K562 (cell line): ENCODE data around the gene ABCC1. TPM values are rescaled to one million over a fixed set of nuclear protein-coding genes. Genes with fewer than 3 reads are reported as not detected.

ENCODE experiments used
- polyA plus RNA-seq, 8 experiments: library from polyadenylated mRNA; depleted of rRNA in 4 of 8; stranded (reverse) in 5 of 8; unstranded in 3 of 8; fragments of >200 nt; fragmentation: Nextera tagmentation in 2 of 8; fragmentation: Illumina TruSeq in 1 of 8; extraction: Ambion mirVana in 2 of 8; extraction: Trizol in 1 of 8; gene quantifications; 2 replicates each; pipeline versions ENCODE4 v1.2.1 to v1.2.3, GENCODE V29; 2011 to 2014; ENCODE audit warnings: inconsistent platforms in 1 of 8, missing spikeins in 1 of 8
- total RNA-seq, 7 experiments: library from RNA; depleted of rRNA in 6 of 7; stranded (reverse); fragments of >200 nt in 6 of 7; fragmentation: Illumina TruSeq in 2 of 7; extraction: Trizol in 2 of 7; gene quantifications; 2 replicates each; pipeline versions ENCODE4 v1.2.1 to v1.2.3, GENCODE V29; 2011 to 2021; ENCODE audit warnings: low replicate concordance in 1 of 7
- TF ChIP-seq, protein P1 (sequence below): fragments of 250-450 bp; sonication (Bioruptor Pico); IDR thresholded peaks from 2 replicates; pipeline ENCODE4 v1.8.0; 2022; ENCODE audit warnings: moderate library complexity, mild to moderate bottlenecking, inconsistent platforms
- TF ChIP-seq, protein P2 (sequence below): fragments of 450-650 bp; IDR thresholded peaks from 2 replicates; pipeline ENCODE4 v1.6.1; 2016; ENCODE audit warnings: mild to moderate bottlenecking, moderate library complexity

The ABCC1 gene
- total and polyA plus RNA-seq, 9 of the 15 experiments (the other 6 are each of a cell fraction or from before 2014, with no cell fraction given) = 3.9 to 41.6 (median 10.0) TPM

DNA sequence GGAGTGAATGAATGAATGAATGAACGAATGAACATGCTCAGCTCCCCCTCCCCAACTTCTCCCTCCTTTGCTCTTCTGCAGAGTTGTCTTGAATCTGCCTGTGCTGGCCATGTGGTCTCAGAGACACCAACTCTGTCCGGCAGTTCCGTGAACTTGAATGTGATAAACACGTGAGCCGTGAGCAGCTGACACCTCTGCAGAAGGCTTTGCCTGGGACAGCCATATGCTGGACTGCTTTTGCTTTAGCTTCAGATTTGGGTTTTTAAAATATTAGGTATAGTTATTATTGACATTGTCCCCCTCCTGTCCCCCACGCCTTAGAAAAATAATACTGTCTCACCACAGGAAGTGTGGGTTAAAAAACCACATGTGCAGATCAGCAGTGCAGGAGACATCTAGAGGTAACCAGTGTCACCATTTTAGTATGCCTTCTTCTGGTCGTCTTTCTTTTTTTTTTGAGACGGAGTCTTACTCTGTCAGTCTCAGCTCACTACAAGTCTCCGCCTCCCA is 83.8 kb downstream of the ABCC1 start (continued):
- TF ChIP-seq, protein P1, sequence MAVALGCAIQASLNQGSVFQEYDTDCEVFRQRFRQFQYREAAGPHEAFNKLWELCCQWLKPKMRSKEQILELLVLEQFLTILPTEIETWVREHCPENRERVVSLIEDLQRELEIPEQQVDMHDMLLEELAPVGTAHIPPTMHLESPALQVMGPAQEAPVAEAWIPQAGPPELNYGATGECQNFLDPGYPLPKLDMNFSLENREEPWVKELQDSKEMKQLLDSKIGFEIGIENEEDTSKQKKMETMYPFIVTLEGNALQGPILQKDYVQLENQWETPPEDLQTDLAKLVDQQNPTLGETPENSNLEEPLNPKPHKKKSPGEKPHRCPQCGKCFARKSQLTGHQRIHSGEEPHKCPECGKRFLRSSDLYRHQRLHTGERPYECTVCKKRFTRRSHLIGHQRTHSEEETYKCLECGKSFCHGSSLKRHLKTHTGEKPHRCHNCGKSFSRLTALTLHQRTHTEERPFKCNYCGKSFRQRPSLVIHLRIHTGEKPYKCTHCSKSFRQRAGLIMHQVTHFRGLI (CRISPR knock-in tag) = peak; percentile 7; the same call in 1 of the 2 replicates
- TF ChIP-seq, protein P2, sequence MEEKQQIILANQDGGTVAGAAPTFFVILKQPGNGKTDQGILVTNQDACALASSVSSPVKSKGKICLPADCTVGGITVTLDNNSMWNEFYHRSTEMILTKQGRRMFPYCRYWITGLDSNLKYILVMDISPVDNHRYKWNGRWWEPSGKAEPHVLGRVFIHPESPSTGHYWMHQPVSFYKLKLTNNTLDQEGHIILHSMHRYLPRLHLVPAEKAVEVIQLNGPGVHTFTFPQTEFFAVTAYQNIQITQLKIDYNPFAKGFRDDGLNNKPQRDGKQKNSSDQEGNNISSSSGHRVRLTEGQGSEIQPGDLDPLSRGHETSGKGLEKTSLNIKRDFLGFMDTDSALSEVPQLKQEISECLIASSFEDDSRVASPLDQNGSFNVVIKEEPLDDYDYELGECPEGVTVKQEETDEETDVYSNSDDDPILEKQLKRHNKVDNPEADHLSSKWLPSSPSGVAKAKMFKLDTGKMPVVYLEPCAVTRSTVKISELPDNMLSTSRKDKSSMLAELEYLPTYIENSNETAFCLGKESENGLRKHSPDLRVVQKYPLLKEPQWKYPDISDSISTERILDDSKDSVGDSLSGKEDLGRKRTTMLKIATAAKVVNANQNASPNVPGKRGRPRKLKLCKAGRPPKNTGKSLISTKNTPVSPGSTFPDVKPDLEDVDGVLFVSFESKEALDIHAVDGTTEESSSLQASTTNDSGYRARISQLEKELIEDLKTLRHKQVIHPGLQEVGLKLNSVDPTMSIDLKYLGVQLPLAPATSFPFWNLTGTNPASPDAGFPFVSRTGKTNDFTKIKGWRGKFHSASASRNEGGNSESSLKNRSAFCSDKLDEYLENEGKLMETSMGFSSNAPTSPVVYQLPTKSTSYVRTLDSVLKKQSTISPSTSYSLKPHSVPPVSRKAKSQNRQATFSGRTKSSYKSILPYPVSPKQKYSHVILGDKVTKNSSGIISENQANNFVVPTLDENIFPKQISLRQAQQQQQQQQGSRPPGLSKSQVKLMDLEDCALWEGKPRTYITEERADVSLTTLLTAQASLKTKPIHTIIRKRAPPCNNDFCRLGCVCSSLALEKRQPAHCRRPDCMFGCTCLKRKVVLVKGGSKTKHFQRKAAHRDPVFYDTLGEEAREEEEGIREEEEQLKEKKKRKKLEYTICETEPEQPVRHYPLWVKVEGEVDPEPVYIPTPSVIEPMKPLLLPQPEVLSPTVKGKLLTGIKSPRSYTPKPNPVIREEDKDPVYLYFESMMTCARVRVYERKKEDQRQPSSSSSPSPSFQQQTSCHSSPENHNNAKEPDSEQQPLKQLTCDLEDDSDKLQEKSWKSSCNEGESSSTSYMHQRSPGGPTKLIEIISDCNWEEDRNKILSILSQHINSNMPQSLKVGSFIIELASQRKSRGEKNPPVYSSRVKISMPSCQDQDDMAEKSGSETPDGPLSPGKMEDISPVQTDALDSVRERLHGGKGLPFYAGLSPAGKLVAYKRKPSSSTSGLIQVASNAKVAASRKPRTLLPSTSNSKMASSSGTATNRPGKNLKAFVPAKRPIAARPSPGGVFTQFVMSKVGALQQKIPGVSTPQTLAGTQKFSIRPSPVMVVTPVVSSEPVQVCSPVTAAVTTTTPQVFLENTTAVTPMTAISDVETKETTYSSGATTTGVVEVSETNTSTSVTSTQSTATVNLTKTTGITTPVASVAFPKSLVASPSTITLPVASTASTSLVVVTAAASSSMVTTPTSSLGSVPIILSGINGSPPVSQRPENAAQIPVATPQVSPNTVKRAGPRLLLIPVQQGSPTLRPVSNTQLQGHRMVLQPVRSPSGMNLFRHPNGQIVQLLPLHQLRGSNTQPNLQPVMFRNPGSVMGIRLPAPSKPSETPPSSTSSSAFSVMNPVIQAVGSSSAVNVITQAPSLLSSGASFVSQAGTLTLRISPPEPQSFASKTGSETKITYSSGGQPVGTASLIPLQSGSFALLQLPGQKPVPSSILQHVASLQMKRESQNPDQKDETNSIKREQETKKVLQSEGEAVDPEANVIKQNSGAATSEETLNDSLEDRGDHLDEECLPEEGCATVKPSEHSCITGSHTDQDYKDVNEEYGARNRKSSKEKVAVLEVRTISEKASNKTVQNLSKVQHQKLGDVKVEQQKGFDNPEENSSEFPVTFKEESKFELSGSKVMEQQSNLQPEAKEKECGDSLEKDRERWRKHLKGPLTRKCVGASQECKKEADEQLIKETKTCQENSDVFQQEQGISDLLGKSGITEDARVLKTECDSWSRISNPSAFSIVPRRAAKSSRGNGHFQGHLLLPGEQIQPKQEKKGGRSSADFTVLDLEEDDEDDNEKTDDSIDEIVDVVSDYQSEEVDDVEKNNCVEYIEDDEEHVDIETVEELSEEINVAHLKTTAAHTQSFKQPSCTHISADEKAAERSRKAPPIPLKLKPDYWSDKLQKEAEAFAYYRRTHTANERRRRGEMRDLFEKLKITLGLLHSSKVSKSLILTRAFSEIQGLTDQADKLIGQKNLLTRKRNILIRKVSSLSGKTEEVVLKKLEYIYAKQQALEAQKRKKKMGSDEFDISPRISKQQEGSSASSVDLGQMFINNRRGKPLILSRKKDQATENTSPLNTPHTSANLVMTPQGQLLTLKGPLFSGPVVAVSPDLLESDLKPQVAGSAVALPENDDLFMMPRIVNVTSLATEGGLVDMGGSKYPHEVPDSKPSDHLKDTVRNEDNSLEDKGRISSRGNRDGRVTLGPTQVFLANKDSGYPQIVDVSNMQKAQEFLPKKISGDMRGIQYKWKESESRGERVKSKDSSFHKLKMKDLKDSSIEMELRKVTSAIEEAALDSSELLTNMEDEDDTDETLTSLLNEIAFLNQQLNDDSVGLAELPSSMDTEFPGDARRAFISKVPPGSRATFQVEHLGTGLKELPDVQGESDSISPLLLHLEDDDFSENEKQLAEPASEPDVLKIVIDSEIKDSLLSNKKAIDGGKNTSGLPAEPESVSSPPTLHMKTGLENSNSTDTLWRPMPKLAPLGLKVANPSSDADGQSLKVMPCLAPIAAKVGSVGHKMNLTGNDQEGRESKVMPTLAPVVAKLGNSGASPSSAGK = peak; percentile 42; the same call in 1 of the 2 replicates
